Measurements from ENCODE around the gene KRTAP12-2. TPM values are rescaled to one million over a fixed set of nuclear protein-coding genes. Genes with fewer than 3 reads are reported as not detected.
"Not testable (repeated sequence)": the region's sequence is repeated elsewhere in the genome, so short reads cannot be mapped to it uniquely, and the experiment has no call there.

KRTAP12-2 gene
- total and polyA plus RNA-seq, 5 donors = not detected

DNA sequence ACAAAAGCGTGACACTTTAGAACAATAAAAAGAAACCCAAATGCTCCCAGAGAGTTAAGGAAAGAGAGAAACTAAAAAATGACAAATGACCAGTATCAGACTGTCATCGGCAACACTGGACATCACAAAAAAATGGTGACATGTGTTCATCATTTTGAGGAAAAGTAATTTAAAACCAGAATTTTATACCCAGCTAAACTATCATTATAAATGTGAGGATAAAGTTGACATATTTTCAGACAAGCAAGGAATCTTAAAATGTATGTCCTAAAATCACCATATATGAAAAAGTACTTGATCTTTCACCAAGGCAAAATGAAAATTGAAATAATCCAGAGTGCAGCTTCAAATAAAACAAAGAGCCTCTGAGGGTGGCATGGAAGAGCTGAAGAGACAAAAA, 21.8 kb downstream of the KRTAP12-2 start:
- intact Hi-C loops (cut with DNase I) = no loop called here
- Histone ChIP-seq H3K9me3 (ENCODE audit: control insufficient read depth, low read length) (peaks cover 4% of the 10 kb centered on the region), H3K27ac (ENCODE audit: low read length) (no peak overlapping the region), H3K27me3 (ENCODE audit: control insufficient read depth, insufficient read depth) (no peaks in the 10 kb centered on the region), H3K4me3 (ENCODE audit: low read length) (no peak overlapping the region), H3K4me1 (ENCODE audit: control insufficient read depth, insufficient read depth, low read length) (no peaks in the 10 kb centered on the region)
- 46% methylated on average over 2 of the region's 2 CpGs for WGBS
- ATAC-seq = no peak
- DNase-seq = no peak

DNA sequence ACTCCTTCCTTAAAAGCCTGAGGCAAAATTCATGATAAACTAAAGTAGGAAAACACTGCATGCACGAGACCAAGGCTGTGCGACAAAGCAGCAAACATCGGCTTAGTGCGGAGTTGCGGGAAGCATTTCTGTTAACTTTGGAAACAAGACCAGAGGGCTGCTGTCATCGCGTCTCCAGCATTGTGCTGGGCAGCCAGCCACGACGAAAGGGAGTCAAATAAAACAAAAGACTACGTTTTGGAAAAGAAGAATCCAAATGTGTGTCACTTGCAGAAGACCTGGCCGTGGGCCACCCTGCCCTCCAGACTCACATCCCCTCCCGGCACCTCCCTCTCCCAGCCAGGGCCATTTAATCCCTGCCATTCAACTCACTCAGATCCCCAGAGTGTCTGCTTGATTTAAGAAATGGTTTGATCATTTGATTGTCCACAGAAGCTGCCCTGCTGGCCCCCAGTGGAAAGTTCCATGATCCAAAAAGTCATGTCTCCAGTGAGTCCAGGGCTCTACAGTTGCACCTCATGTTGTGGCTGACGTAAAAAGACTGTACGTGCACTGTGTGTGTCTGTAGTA, 22.9 kb downstream of the KRTAP12-2 start:
- Histone ChIP-seq H3K27ac (ENCODE audit: low read length) (no peak overlapping the region), H3K9me3 (ENCODE audit: control insufficient read depth, low read length) (peaks cover 4% of the 10 kb centered on the region), H3K27me3 (ENCODE audit: control insufficient read depth, insufficient read depth) (no peaks in the 10 kb centered on the region), H3K4me3 (ENCODE audit: low read length) (no peak overlapping the region), H3K4me1 (ENCODE audit: control insufficient read depth, insufficient read depth, low read length) (no peaks in the 10 kb centered on the region)
- 61% methylated on average over 14 of the region's 14 CpGs for WGBS
- ATAC-seq (no peak), DNase-seq (no peak)
- intact Hi-C loops (cut with DNase I) = no loop called here

DNA sequence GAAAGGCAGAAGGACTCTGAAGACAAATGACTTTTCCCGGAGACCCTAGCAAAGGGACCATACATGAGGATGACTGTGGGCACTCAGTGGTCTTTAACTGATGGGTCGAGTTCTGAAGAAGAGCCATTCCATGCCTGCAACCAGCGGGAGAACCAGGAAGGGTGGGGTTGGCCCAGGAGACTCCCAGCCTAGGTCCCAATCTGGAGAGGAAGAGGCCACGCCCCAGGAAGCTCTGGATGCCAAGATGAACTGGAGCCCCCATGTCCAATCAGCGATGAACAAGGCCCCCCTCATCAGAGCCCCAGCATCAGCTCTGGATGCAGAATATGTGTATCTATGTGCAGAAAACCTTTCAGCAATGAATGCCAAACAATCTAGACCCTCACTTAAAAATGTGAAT, 26.0 kb downstream of the KRTAP12-2 start:
- Histone ChIP-seq H3K4me3 (ENCODE audit: low read length) (no peak overlapping the region), H3K9me3 (ENCODE audit: control insufficient read depth, low read length) (peaks cover 4% of the 10 kb centered on the region), H3K27me3 (ENCODE audit: control insufficient read depth, insufficient read depth) (no peaks in the 10 kb centered on the region), H3K27ac (ENCODE audit: low read length) (no peak overlapping the region), H3K4me1 (ENCODE audit: control insufficient read depth, insufficient read depth, low read length) (no peaks in the 10 kb centered on the region)
- ATAC-seq (no peak), DNase-seq (no peak)
- intact Hi-C loops (cut with DNase I) = no loop called here
- WGBS = 84% methylated on average over 5 of the region's 5 CpGs

DNA sequence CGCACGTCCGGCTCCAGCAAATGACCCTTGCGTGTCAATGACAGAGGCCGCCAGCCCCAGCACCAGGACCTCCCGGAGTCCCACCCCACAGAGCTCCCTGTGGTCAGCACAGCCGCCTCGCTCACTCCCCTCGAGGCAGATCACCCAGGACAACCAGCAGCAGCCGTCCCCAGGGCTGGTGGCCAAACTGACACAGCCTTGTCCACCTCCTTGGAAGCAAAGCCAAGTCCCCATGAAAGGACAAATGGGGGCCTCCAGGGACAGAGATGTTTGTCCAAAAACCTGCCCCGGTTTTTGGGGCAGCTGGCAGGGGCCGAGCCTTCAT, 27.4 kb downstream of the KRTAP12-2 start:
- Histone ChIP-seq H3K4me3 (ENCODE audit: low read length) (no peak overlapping the region), H3K27ac (ENCODE audit: low read length) (no peak overlapping the region), H3K9me3 (ENCODE audit: control insufficient read depth, low read length) (peaks cover 4% of the 10 kb centered on the region), H3K4me1 (ENCODE audit: control insufficient read depth, insufficient read depth, low read length) (no peaks in the 10 kb centered on the region), H3K27me3 (ENCODE audit: control insufficient read depth, insufficient read depth) (no peaks in the 10 kb centered on the region)
- 82% methylated on average over 12 of the region's 12 CpGs for WGBS
- DNase-seq = no peak
- intact Hi-C loops (cut with DNase I) = no loop called here
- no peak for ATAC-seq

DNA sequence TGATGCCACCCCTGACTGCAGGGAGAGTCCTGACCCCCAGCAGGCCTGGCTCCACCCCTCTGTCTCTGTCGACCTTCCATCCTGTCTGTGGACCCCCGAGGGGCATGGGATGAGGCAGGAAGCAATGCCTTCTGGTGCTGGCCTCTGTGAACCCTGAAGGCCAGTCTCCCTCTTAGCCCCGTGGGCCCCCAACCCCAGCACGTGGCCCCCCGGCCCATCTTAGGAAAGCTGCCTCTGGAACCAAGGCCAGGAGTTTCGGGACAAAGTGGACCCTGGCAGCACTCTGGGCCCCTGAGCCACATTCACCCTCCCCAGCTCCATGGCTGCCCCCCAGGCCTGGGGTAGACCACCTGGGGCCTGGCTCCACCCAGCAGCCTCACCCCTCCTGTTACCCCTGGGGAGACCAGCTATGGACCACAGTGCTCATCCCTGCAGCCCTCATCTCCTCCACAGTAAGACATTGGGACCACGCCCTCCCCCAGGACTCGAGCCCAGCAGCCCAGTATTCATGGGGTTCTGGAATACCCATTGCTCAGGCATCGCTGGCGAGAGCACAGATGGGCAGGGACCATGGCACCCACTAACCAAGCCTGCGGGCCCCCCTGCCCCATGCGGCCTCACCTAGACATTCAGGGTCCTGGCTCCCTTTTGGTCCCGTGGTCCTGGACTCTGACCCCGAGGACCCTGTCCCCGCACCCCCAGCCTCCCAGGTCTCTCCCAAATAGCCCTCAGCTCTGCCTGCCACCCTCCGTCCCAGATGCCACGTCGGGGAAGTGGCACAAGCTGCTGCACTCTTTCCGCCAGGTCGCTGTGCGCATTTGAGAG, 28.0 kb downstream of the KRTAP12-2 start:
- intact Hi-C loops (cut with DNase I); H3K9me3 ChIP-seq (ENCODE audit: control insufficient read depth, low read length); DNase-seq; H3K4me3 ChIP-seq (ENCODE audit: low read length); H3K4me1 ChIP-seq (ENCODE audit: control insufficient read depth, insufficient read depth, low read length); H3K27ac ChIP-seq (ENCODE audit: low read length); H3K27me3 ChIP-seq (ENCODE audit: control insufficient read depth, insufficient read depth): not testable (repeated sequence)
- WGBS = 77% methylated on average over 21 of the region's 21 CpGs
- ATAC-seq = peak in 1 of 2 donors; percentile 22

DNA sequence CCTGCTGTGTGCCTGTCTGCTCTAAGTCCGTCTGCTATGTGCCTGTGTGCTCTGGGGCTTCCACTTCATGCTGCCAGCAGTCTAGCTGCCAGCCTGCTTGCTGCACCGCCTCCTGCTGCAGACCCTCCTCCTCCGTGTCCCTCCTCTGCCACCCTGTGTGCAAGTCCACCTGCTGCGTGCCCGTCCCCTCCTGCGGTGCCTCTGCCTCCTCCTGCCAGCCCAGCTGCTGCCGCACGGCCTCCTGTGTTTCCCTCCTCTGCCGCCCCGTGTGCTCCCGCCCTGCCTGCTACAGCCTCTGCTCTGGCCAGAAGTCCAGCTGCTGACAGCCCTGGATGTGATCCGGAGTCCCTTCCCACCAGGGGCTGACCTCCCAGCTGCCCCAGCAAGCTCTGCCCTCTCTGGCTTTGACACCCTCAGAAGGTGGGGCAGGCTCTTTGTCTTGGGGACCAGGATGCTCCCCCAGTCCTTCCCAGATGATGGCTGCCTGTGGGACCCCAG, 28.8 kb downstream of the KRTAP12-2 start:
- DNase-seq; H3K4me3 ChIP-seq (ENCODE audit: low read length); ATAC-seq; intact Hi-C loops (cut with DNase I); H3K9me3 ChIP-seq (ENCODE audit: control insufficient read depth, low read length); H3K27me3 ChIP-seq (ENCODE audit: control insufficient read depth, insufficient read depth); H3K4me1 ChIP-seq (ENCODE audit: control insufficient read depth, insufficient read depth, low read length); H3K27ac ChIP-seq (ENCODE audit: low read length): not testable (repeated sequence)
- 49% methylated on average over 12 of the region's 12 CpGs for WGBS

DNA sequence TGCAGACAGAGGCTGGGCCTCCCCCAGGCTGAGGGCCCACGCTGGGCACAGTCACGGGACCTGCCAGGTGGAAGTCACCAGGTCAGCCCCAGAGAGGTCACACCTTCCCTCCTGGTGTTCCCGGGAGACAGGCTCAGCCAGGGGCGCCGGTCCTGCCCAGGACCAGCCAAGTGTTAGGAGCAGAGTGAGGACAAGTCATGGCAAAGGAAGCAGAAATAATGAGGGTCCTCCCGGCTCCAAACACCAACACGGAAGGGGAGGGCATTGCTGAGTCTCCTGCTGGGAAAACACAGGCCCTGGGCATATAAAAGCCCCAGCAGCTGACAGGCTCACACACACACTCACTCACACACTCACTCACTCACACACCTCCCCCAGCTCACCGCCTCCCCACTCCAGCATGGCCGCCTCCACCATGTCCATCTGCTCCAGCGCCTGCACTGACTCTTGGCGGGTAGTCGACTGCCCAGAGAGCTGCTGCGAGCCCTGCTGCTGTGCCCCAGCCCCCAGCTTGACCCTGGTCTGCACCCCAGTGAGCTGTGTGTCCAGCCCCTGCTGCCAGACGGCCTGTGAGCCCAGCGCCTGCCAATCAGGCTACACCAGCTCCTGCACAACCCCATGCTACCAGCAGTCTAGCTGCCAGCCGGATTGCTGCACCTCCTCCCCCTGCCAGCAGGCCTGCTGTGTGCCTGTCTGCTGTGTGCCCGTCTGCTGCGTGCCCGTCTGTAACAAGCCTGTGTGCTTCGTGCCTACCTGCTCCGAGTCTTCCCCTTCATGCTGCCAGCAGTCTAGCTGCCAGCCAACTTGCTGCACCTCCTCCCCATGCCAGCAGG, 29.5 kb downstream of the KRTAP12-2 start, which contains the start of gene KRTAP10-10:
KRTAP10-10 (plus strand) TSS at position 339 of the 833 bp plus-strand sequence; CDS start at position 401, 62 bp downstream.
- DNase-seq (no peak), ATAC-seq (peak in 1 of 2 donors; percentile 49)
- H3K4me3 ChIP-seq (ENCODE audit: low read length) = no peak within 1 kb of the TSS
- H3K27ac ChIP-seq (ENCODE audit: low read length) = no peak within 1 kb of the TSS
- no peaks in the 10 kb centered on the region for H3K4me1 ChIP-seq (ENCODE audit: control insufficient read depth, insufficient read depth, low read length)
- H3K9me3 ChIP-seq (ENCODE audit: control insufficient read depth, low read length) = peaks cover 4% of the 10 kb centered on the region
- H3K27me3 ChIP-seq (ENCODE audit: control insufficient read depth, insufficient read depth) = no peaks in the 10 kb centered on the region
- intact Hi-C loops (cut with DNase I) = no loop called here
- WGBS = 47% methylated on average over 21 of the region's 21 CpGs

DNA sequence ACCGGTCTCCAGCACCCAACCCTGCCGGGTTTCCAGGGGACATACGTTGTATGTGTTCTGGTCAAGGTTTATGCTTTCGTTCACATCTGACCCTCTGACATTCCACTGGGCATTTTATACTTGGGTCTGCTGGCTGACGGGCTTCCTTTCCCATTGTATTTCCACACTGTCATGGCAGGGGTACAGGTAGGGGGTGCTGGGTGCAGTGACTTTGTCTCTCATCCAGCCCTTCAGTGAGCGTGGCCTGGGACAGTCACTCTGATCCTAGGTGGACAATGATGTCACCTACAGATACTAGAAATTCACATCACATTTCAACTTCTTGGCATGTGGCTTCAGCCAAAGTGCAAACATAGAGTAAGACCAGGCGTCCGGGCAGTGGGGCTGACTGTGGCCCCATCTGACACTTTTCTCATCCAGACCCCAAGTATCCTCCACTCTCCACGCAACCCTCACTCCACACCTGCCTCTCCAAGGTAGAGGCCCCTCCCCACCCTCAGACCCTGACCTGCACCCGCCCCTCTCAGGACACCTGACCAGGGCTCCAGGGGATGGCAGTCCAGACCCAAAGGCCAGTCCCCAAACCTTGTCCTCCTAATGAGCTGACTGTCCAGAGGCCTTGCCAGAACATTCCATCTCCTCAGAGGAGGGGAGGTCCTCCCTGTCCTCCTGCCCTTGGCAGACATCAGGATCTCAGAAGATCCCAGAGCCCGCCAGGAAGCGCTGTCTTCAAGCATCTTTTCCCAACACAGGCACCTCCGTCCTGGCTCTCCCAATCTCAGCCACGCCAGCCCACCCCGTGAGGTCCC, 30.3 kb downstream of the KRTAP12-2 start:
- H3K4me3 ChIP-seq (ENCODE audit: low read length) = no peak overlapping the region
- intact Hi-C loops (cut with DNase I) = no loop called here
- no peaks in the 10 kb centered on the region for H3K4me1 ChIP-seq (ENCODE audit: control insufficient read depth, insufficient read depth, low read length)
- no peak overlapping the region for H3K27ac ChIP-seq (ENCODE audit: low read length)
- no peaks in the 10 kb centered on the region for H3K27me3 ChIP-seq (ENCODE audit: control insufficient read depth, insufficient read depth)
- WGBS = 81% methylated on average over 15 of the region's 15 CpGs
- ATAC-seq = peak in 1 of 2 donors; percentile 36
- DNase-seq = no peak
- peaks cover 4% of the 10 kb centered on the region for H3K9me3 ChIP-seq (ENCODE audit: control insufficient read depth, low read length)

DNA sequence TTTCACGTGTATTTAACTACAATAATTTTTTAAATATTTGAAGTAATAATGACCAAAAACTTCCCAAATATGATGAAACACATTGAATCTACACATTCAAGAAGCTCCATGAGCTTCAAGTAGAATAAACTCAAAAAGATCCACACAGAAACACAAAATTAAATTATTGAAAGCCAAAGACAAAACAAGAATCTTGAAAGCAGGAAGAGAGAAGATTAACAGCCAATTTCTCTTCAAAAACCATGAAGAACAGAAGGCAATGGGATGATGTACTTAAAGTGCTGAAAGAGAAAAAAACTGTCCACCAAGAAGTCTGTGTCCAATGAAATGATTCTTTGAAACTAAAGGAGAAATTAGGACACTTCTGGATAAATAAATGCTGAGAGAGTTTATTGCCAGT, 34.7 kb downstream of the KRTAP12-2 start:
- H3K4me3 ChIP-seq (ENCODE audit: low read length) = no peak overlapping the region
- WGBS = 98% methylated on average over 1 of the region's 1 CpG
- H3K4me1 ChIP-seq (ENCODE audit: control insufficient read depth, insufficient read depth, low read length) = no peaks in the 10 kb centered on the region
- ATAC-seq (no peak), DNase-seq (no peak)
- H3K9me3 ChIP-seq (ENCODE audit: control insufficient read depth, low read length) = no peaks in the 10 kb centered on the region
- intact Hi-C loops (cut with DNase I) = no loop called here
- H3K27me3 ChIP-seq (ENCODE audit: control insufficient read depth, insufficient read depth) = no peaks in the 10 kb centered on the region
- no peak overlapping the region for H3K27ac ChIP-seq (ENCODE audit: low read length)

DNA sequence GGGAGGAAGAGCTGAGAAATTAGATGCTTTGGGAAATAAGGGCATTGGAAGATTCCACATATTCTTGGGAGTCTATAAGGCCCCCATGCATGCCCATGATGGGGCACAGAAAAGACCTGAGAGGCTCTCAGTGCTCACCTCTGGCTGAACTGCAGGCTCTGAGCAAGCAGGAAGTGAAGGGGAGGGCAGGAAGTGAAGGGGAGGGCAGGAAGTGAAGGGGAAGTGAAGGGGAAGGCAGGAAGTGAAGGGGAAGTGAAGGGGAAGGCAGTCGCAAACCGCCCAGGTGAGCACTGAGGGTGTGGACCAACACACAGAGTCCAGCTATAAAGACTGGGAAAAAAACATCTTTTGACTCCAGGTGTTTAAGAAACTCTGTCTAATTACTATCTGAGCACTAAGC, 36.3 kb downstream of the KRTAP12-2 start:
- intact Hi-C loops (cut with DNase I) = no loop called here
- Histone ChIP-seq H3K4me1 (ENCODE audit: control insufficient read depth, insufficient read depth, low read length) (no peaks in the 10 kb centered on the region), H3K27me3 (ENCODE audit: control insufficient read depth, insufficient read depth) (no peaks in the 10 kb centered on the region), H3K27ac (ENCODE audit: low read length) (no peak overlapping the region), H3K9me3 (ENCODE audit: control insufficient read depth, low read length) (no peaks in the 10 kb centered on the region), H3K4me3 (ENCODE audit: low read length) (no peak overlapping the region)
- no peak for DNase-seq
- ATAC-seq = no peak
- 48% methylated on average over 2 of the region's 2 CpGs for WGBS

Measured in right cardiac atrium (tissue), 5 donors.